Thyroid gland (tissue), 4 donors: ENCODE results near the gene NBEAL2.

Experiments
- POLR2A ChIP-seq, 2 donors: fragments of 450-650 bp; IDR thresholded peaks; one replicate each; pipeline ENCODE4 v1.6.1; 2017; ENCODE audit warnings: antibody characterized with exemption in 2 of 2, mild to moderate bottlenecking in 2 of 2, moderate library complexity in 1 of 2
- TF ChIP-seq, protein P1 (sequence below), 6 experiments: fragments of 200-600 bp in 3 of 6; fragments of 450-650 bp in 3 of 6; sonication (generic) in 3 of 6; IDR thresholded peaks; one replicate each; pipeline ENCODE4 v1.5.1; 2016 to 2019; ENCODE audit warnings: antibody characterized with exemption in 6 of 6, mild to moderate bottlenecking in 2 of 6, inconsistent platforms in 1 of 6, moderate library complexity in 1 of 6

DNA sequence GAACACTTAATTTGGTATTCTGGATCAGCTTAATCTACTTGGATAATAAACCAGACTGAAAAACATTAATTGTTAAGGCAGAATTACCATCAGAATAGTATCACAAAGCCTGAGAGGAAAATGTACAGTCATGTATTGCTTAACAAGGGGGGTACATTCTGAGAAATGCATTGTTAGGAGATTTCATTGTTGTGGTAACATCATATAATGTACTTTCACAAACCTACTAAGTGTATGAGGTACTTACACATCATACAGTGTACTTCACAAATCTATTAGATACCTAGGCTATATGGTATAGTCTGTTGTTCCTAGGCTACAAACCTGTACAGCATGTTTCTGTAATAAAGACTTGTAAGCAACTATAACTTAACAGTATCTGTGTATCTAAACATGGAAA is 68.2 kb downstream of the NBEAL2 start:
- TF ChIP-seq, protein P1, sequence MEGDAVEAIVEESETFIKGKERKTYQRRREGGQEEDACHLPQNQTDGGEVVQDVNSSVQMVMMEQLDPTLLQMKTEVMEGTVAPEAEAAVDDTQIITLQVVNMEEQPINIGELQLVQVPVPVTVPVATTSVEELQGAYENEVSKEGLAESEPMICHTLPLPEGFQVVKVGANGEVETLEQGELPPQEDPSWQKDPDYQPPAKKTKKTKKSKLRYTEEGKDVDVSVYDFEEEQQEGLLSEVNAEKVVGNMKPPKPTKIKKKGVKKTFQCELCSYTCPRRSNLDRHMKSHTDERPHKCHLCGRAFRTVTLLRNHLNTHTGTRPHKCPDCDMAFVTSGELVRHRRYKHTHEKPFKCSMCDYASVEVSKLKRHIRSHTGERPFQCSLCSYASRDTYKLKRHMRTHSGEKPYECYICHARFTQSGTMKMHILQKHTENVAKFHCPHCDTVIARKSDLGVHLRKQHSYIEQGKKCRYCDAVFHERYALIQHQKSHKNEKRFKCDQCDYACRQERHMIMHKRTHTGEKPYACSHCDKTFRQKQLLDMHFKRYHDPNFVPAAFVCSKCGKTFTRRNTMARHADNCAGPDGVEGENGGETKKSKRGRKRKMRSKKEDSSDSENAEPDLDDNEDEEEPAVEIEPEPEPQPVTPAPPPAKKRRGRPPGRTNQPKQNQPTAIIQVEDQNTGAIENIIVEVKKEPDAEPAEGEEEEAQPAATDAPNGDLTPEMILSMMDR (IDR thresholded peaks at IDR 0.05), result no peak
- TF ChIP-seq POLR2A (IDR thresholded peaks at IDR 0.05), result no peak
